Gastrocnemius medialis (tissue), 4 donors: ENCODE results near the gene OTOG. TPM values are rescaled to one million over a fixed set of nuclear protein-coding genes. Genes with fewer than 3 reads are reported as not detected.

Source experiments
- ATAC-seq, 2 donors: fragments of 150-250 bp; one replicate each; pipeline ENCODE4 v1.9.1; 2016
- DNase-seq, 2 donors: peaks; one replicate each; pipeline ENCODE4 v3.0.0-alpha.2; 2019
- H3K27ac ChIP-seq, 4 donors: fragments of 200-600 bp; sonication (generic); 1 replicate in 1 of 4; 2 replicates in 3 of 4; pipeline ENCODE4 v1.5.1; 2016 to 2018; ENCODE audit warnings: mild to moderate bottlenecking in 2 of 4, moderate library complexity in 1 of 4
- H3K27me3 ChIP-seq, 3 donors: fragments of 200-600 bp; sonication (generic) in 2 of 3; 1 replicate in 1 of 3; 2 replicates in 2 of 3; pipeline versions ENCODE4 v1.5.1 to v1.6.0; 2016 to 2019; ENCODE audit warnings: mild to moderate bottlenecking in 1 of 3, moderate library complexity in 1 of 3
- H3K36me3 ChIP-seq, 2 donors: fragments of 200-600 bp; sonication (generic) in 1 of 2; one replicate each; pipeline ENCODE4 v1.5.1; 2017 to 2018
- H3K4me1 ChIP-seq, 2 donors: fragments of 200-600 bp; sonication (generic) in 1 of 2; one replicate each; pipeline ENCODE4 v1.5.1; 2016 to 2017; ENCODE audit warnings: mild to moderate bottlenecking in 2 of 2
- H3K4me3 ChIP-seq, 4 donors: fragments of 200-600 bp; sonication (generic) in 3 of 4; 1 replicate in 1 of 4; 2 replicates in 3 of 4; pipeline ENCODE4 v1.5.1; 2016 to 2019; ENCODE audit warnings: mild to moderate bottlenecking in 2 of 4
- H3K9me3 ChIP-seq, 3 donors: fragments of 200-600 bp; sonication (generic) in 2 of 3; 1 replicate in 1 of 3; 2 replicates in 2 of 3; pipeline ENCODE4 v1.5.1; 2016 to 2019
- CTCF ChIP-seq, 5 experiments: fragments of 450-650 bp in 3 of 5; fragments of 200-600 bp in 2 of 5; sonication (generic) in 2 of 5; IDR thresholded peaks in 4 of 5; conservative IDR thresholded peaks in 1 of 5; 1 replicate in 4 of 5; 2 replicates in 1 of 5; pipeline ENCODE4 v1.5.1; 2016 to 2019; ENCODE audit warnings: antibody characterized with exemption in 5 of 5, mild to moderate bottlenecking in 3 of 5, moderate library complexity in 3 of 5
- POLR2A ChIP-seq, 2 donors: fragments of 450-650 bp; IDR thresholded peaks; one replicate each; pipeline ENCODE4 v1.6.1; 2017; ENCODE audit warnings: antibody characterized with exemption in 2 of 2, mild to moderate bottlenecking in 2 of 2, moderate library complexity in 2 of 2
- in situ Hi-C, 4 donors: fragments of 200-750 bp; cut with MboI; loops; one replicate each; pipeline versions ENCODE4 v1.15.0 to v1.8.0; 2017; ENCODE audit warnings: low sequenced_read_pairs in 4 of 4
- intact Hi-C: fragments of 100-400 bp; cut with DNase I; formaldehyde crosslinking; loops from one replicate; pipeline ENCODE4 v1.15.1; 2023; ENCODE audit warnings: low total_unique reads
- total RNA-seq, 4 donors: library from RNA; depleted of rRNA; stranded (reverse); fragments of >200 nt; gene quantifications; one replicate each; pipeline versions ENCODE4 v1.1.0 to v1.2.3, GENCODE V29; 2016

Gene OTOG
- total RNA-seq, 4 donors from 2014 or later, result not detected

- H3K4me1 ChIP-seq, result peaks cover 0 to 4% of the 10 kb centered on the region in 2 donors
- H3K4me3 ChIP-seq, result no peak overlapping the region
- TF ChIP-seq POLR2A (IDR thresholded peaks at IDR 0.05) (no peak), CTCF (IDR thresholded peaks at IDR 0.05 in 4 of 5, conservative IDR thresholded peaks at IDR 0.05 in 1 of 5) (no peak)
- no peaks in the 10 kb centered on the region for H3K9me3 ChIP-seq
- no peaks in the 10 kb centered on the region for H3K36me3 ChIP-seq
- intact Hi-C loops, result no loop called here
- ATAC-seq, result no peak
- H3K27ac ChIP-seq, result no peak overlapping the region
- H3K27me3 ChIP-seq, result no peaks in the 10 kb centered on the region
- in situ Hi-C loops, result no loop called here
- no peak for DNase-seq
Observed at GRCh38 chr11:17643506-17644405, 96.7 kb downstream of the OTOG start.

GRCh38 chr11:17645190-17645970 lies 98.3 kb downstream of the OTOG start:
- in situ Hi-C loops, result no loop called here
- intact Hi-C loops, result no loop called here
- no peak for ATAC-seq
- no peak for DNase-seq
- no peak overlapping the region for H3K4me3 ChIP-seq
- no peaks in the 10 kb centered on the region for H3K27me3 ChIP-seq
- peaks cover 0 to 7% of the 10 kb centered on the region in 2 donors for H3K4me1 ChIP-seq
- no peak overlapping the region for H3K27ac ChIP-seq
- no peaks in the 10 kb centered on the region for H3K9me3 ChIP-seq
- no peaks in the 10 kb centered on the region for H3K36me3 ChIP-seq
- TF ChIP-seq POLR2A (IDR thresholded peaks at IDR 0.05) (no peak), CTCF (IDR thresholded peaks at IDR 0.05 in 4 of 5, conservative IDR thresholded peaks at IDR 0.05 in 1 of 5) (no peak)

- intact Hi-C loops (no loop called here), in situ Hi-C loops (no loop called here)
- Histone ChIP-seq H3K4me1 (peaks cover 0 to 7% of the 10 kb centered on the region in 2 donors), H3K4me3 (no peak overlapping the region), H3K36me3 (no peaks in the 10 kb centered on the region), H3K27me3 (no peaks in the 10 kb centered on the region), H3K27ac (no peak overlapping the region), H3K9me3 (no peaks in the 10 kb centered on the region)
- TF ChIP-seq POLR2A (IDR thresholded peaks at IDR 0.05), result no peak
- no peak for TF ChIP-seq CTCF (IDR thresholded peaks at IDR 0.05 in 4 of 5, conservative IDR thresholded peaks at IDR 0.05 in 1 of 5)
- ATAC-seq (no peak), DNase-seq (no peak)
Observed at GRCh38 chr11:17646451-17647145, 99.5 kb downstream of the OTOG start.

- intact Hi-C loops (no loop called here), in situ Hi-C loops (no loop called here)
- Histone ChIP-seq H3K4me3 (no peak overlapping the region), H3K9me3 (no peaks in the 10 kb centered on the region), H3K27me3 (no peaks in the 10 kb centered on the region), H3K27ac (peak overlapping the region in 2 of 4 donors; percentile 5 to 46), H3K36me3 (no peaks in the 10 kb centered on the region), H3K4me1 (peaks cover 0 to 7% of the 10 kb centered on the region in 2 donors)
- TF ChIP-seq CTCF (IDR thresholded peaks at IDR 0.05 in 4 of 5, conservative IDR thresholded peaks at IDR 0.05 in 1 of 5) (no peak), POLR2A (IDR thresholded peaks at IDR 0.05) (no peak)
- ATAC-seq (peak; percentile 59 to 60), DNase-seq (peak; percentile 19 to 50)
Observed at GRCh38 chr11:17648528-17648927, 101.5 kb downstream of the OTOG start.
